Measurements from ENCODE around the gene SNX9.

- no peak for TF ChIP-seq REST (IDR thresholded peaks at IDR 0.05; ENCODE audit: low read depth)
- no peak for TF ChIP-seq EGR1 (IDR thresholded peaks at IDR 0.05)
- TF ChIP-seq MAX (IDR thresholded peaks at IDR 0.05) = no peak
- no peak for TF ChIP-seq ZBTB7A (IDR thresholded peaks at IDR 0.05; ENCODE audit: low read depth)
- no peak for TF ChIP-seq EP300 (IDR thresholded peaks at IDR 0.05; ENCODE audit: borderline replicate concordance)
- TF ChIP-seq USF1 (IDR thresholded peaks at IDR 0.05) = no peak
- TF ChIP-seq FOXM1 (IDR thresholded peaks at IDR 0.05; ENCODE audit: borderline replicate concordance, low read depth) = no peak
- TF ChIP-seq YY1 (IDR thresholded peaks at IDR 0.05; ENCODE audit: low read depth) = no peak
- no peak for TF ChIP-seq TAF1 (IDR thresholded peaks at IDR 0.05; ENCODE audit: low read depth)
Measured at GRCh38 chr6:157892363-157892877, 69.4 kb downstream of the SNX9 start.

All from Ishikawa (cell line).